B cell (primary cell): ENCODE measurements around the gene DYNC1I1. TPM values are rescaled to one million over a fixed set of nuclear protein-coding genes. Genes with fewer than 3 reads are reported as not detected.

ENCODE experiments used
- ATAC-seq: fragments of 200-7000 bp; cut with Tn5 transposase; one replicate; pipeline ENCODE4 v1.10.0; 2021; ENCODE audit warnings: low read depth, mild to moderate bottlenecking, moderate number of reproducible peaks, moderate library complexity
- CTCF ChIA-PET: fragments of 350-600 bp; sonication (Branson Sonifier 250); formaldehyde crosslinking; loops from one replicate; lab custom pipeline; 2021; ENCODE audit warnings: antibody characterized with exemption, inconsistent platforms; lab: Charles Lee
- POLR2A ChIA-PET: fragments of 350-600 bp; sonication (Branson Sonifier 250); formaldehyde crosslinking; loops from one replicate; lab custom pipeline; 2021; ENCODE audit warnings: antibody characterized with exemption; lab: Charles Lee
- DNase-seq: peaks from one replicate; pipeline ENCODE4 v3.0.0; 2013
- H2AFZ ChIP-seq: 2 replicates; pipeline ENCODE4 v1.6.1; 2012; ENCODE audit warnings: mild to moderate bottlenecking, low read depth, low read length; ENCODE audit not compliant: insufficient read depth, poor library complexity, severe bottlenecking
- H3K27ac ChIP-seq, 2 donors: 1 replicate in 1 of 2; 2 replicates in 1 of 2; pipeline ENCODE4 v1.5.1; 2012 to 2013; ENCODE audit warnings: low read length in 2 of 2, mild to moderate bottlenecking in 2 of 2, moderate library complexity in 1 of 2
- H3K27me3 ChIP-seq, 4 experiments: fragments of 200-600 bp in 1 of 4; sonication (generic) in 1 of 4; replicated peaks in 1 of 4; 1 replicate in 2 of 4; 2 replicates in 2 of 4; pipeline versions ENCODE4 v1.6.1 to v1.7.0; 2013 to 2016; ENCODE audit warnings: low read length in 3 of 4, mild to moderate bottlenecking in 2 of 4, mixed read lengths in 1 of 4, moderate library complexity in 1 of 4; ENCODE audit not compliant: insufficient read depth in 4 of 4, control insufficient read depth in 3 of 4; ENCODE audit errors: control extremely low read depth in 1 of 4
- H3K36me3 ChIP-seq, 2 experiments: replicated peaks in 1 of 2; 1 replicate in 1 of 2; 2 replicates in 1 of 2; pipeline versions ENCODE4 v1.6.1 to v1.7.1; 2013; ENCODE audit warnings: low read length in 1 of 2; ENCODE audit not compliant: insufficient read depth in 2 of 2, control insufficient read depth in 1 of 2; ENCODE audit errors: control extremely low read depth in 1 of 2, extremely low read depth in 1 of 2
- H3K4me1 ChIP-seq, 2 donors: fragments of 200-600 bp in 1 of 2; sonication (generic) in 1 of 2; 1 replicate in 1 of 2; 2 replicates in 1 of 2; pipeline versions ENCODE4 v1.5.1 to v1.6.1; 2013 to 2017; ENCODE audit warnings: low read length in 2 of 2; ENCODE audit not compliant: control insufficient read depth in 2 of 2, insufficient read depth in 2 of 2
- H3K4me2 ChIP-seq: replicated peaks from 2 replicates; pipeline ENCODE3; 2012; ENCODE audit warnings: mild to moderate bottlenecking, low read depth, low read length; ENCODE audit not compliant: poor library complexity, severe bottlenecking
- H3K4me3 ChIP-seq, 5 experiments: fragments of 200-600 bp in 1 of 5; sonication (generic) in 1 of 5; 1 replicate in 3 of 5; 2 replicates in 2 of 5; pipeline versions ENCODE4 v1.5.1 to v1.7.0; 2011 to 2016; ENCODE audit warnings: low read length in 4 of 5, mild to moderate bottlenecking in 4 of 5, low read depth in 2 of 5, control low read depth in 1 of 5, moderate library complexity in 1 of 5; ENCODE audit not compliant: insufficient read depth in 1 of 5; ENCODE audit errors: control extremely low read depth in 1 of 5, extremely low read depth in 1 of 5
- H3K79me2 ChIP-seq: fragments of 200-600 bp; sonication (generic); one replicate; pipeline ENCODE4 v1.6.0; 2016; ENCODE audit warnings: low read length; ENCODE audit not compliant: control insufficient read depth, insufficient read depth
- H3K9ac ChIP-seq: fragments of 200-600 bp; sonication (generic); 2 replicates; pipeline ENCODE4 v1.6.1; 2017; ENCODE audit warnings: mild to moderate bottlenecking, low read length, moderate library complexity
- H3K9me3 ChIP-seq, 3 donors: one replicate each; pipeline versions ENCODE4 v1.6.1 to v1.7.1; 2013; ENCODE audit warnings: low read length in 2 of 3; ENCODE audit not compliant: control insufficient read depth in 2 of 3, insufficient read depth in 1 of 3; ENCODE audit errors: control extremely low read depth in 1 of 3
- H4K20me1 ChIP-seq: 2 replicates; pipeline ENCODE4 v1.6.0; 2012; ENCODE audit warnings: mild to moderate bottlenecking, low read length; ENCODE audit not compliant: insufficient read depth, control insufficient read depth, poor library complexity, severe bottlenecking
- H3K27ac Mint-ChIP-seq: one replicate; pipeline ENCODE4 v1.8.0; 2021; ENCODE audit warnings: mixed read lengths
- H3K27me3 Mint-ChIP-seq: one replicate; pipeline ENCODE4 v1.8.0; 2021; ENCODE audit warnings: mixed read lengths
- H3K4me1 Mint-ChIP-seq: one replicate; pipeline ENCODE4 v1.8.0; 2021; ENCODE audit warnings: mixed read lengths
- H3K4me3 Mint-ChIP-seq: one replicate; pipeline ENCODE4 v1.8.0; 2021; ENCODE audit warnings: mixed read lengths
- H3K9me3 Mint-ChIP-seq: one replicate; pipeline ENCODE4 v1.8.0; 2022; ENCODE audit warnings: mixed read lengths; ENCODE audit not compliant: insufficient read depth
- EZH2 ChIP-seq: IDR thresholded peaks from 2 replicates; pipeline ENCODE4 v1.6.1; 2012; ENCODE audit warnings: borderline replicate concordance, low read depth, mild to moderate bottlenecking, moderate library complexity, low read length; ENCODE audit not compliant: insufficient read depth, poor library complexity, severe bottlenecking
- WGBS: methylation state at CpG from one replicate; pipeline ENCODE4 v1.1.5; 2013; ENCODE audit warnings: missing lambda C conversion rate; ENCODE audit not compliant: insufficient coverage; 5-methylcytosine and 5-hydroxymethylcytosine counted together
- intact Hi-C: fragments of 100-400 bp; cut with micrococcal nuclease; formaldehyde crosslinking; loops from one replicate; pipeline ENCODE4 v1.10.0; 2022
- polyA plus RNA-seq: library from polyadenylated mRNA; depleted of rRNA; stranded (reverse); fragments of >200 nt; gene quantifications from 2 replicates; pipeline ENCODE4 v1.2.3, GENCODE V29; 2012
- total RNA-seq, 2 donors: library from RNA; stranded (reverse); fragments of 120-200 nt in 1 of 2; gene quantifications; 1 replicate in 1 of 2; 2 replicates in 1 of 2; pipeline versions ENCODE4 v1.2.3 to v1.2.4, GENCODE V29; 2013 to 2022
- TF ChIP-seq, protein P1 (sequence below): fragments of 200-600 bp; IDR thresholded peaks from one replicate; pipeline ENCODE4 v1.8.0; 2022; ENCODE audit warnings: antibody characterized with exemption, mild to moderate bottlenecking

DYNC1I1 gene
- total and polyA plus RNA-seq, 2 donors (not counting 1 experiment from before 2014, with no cell fraction given) = not detected

DNA sequence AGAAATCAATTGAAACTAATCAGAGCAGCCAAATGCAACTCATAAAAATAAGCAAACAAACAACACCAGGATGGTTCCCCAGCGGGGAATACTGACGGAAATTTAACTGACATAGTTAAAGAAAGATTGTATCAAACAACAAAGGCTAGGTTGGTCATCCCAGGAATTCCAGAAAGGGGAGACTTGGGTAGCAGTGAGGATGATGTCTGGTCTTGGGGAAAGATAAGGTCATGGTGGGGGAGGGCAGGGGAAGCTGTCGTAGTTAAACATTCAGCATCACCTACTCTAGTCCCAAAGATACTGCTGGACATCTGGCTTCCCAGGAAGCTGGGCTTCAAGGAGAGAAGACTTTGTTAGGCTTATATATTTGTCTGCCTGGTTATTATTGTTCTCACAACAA lies 50.4 kb downstream of the DYNC1I1 start:
- H3K4me3 Mint-ChIP-seq = no peak overlapping the region
- H3K79me2 ChIP-seq = no peaks in the 10 kb centered on the region
- no CpG with 5 or more reads among the region's 3 CpGs for WGBS
- intact Hi-C loops = no loop called here
- DNase-seq (no peak), ATAC-seq (no peak)
- no peaks in the 10 kb centered on the region for H3K9me3 ChIP-seq
- no peak overlapping the region for H3K4me3 ChIP-seq
- no peaks in the 10 kb centered on the region for H3K27me3 ChIP-seq
- H3K9me3 Mint-ChIP-seq = no peaks in the 10 kb centered on the region
- CTCF ChIA-PET = no interaction called here
- H2AFZ ChIP-seq = no peak overlapping the region
- TF ChIP-seq, protein P1, sequence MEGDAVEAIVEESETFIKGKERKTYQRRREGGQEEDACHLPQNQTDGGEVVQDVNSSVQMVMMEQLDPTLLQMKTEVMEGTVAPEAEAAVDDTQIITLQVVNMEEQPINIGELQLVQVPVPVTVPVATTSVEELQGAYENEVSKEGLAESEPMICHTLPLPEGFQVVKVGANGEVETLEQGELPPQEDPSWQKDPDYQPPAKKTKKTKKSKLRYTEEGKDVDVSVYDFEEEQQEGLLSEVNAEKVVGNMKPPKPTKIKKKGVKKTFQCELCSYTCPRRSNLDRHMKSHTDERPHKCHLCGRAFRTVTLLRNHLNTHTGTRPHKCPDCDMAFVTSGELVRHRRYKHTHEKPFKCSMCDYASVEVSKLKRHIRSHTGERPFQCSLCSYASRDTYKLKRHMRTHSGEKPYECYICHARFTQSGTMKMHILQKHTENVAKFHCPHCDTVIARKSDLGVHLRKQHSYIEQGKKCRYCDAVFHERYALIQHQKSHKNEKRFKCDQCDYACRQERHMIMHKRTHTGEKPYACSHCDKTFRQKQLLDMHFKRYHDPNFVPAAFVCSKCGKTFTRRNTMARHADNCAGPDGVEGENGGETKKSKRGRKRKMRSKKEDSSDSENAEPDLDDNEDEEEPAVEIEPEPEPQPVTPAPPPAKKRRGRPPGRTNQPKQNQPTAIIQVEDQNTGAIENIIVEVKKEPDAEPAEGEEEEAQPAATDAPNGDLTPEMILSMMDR = no peak
- no peak for TF ChIP-seq EZH2
- no peak overlapping the region for H3K4me2 ChIP-seq
- no peak overlapping the region for H3K9ac ChIP-seq
- H3K27me3 Mint-ChIP-seq = no peaks in the 10 kb centered on the region
- H3K36me3 ChIP-seq = no peaks in the 10 kb centered on the region
- H4K20me1 ChIP-seq = no peaks in the 10 kb centered on the region
- no peak overlapping the region for H3K27ac Mint-ChIP-seq
- H3K27ac ChIP-seq = no peak overlapping the region
- no peaks in the 10 kb centered on the region for H3K4me1 ChIP-seq
- POLR2A ChIA-PET = no interaction called here
- no peaks in the 10 kb centered on the region for H3K4me1 Mint-ChIP-seq

GRCh38 chr7:95824616-95825015 lies 52.3 kb downstream of the DYNC1I1 start:
- no peaks in the 10 kb centered on the region for H3K27me3 ChIP-seq
- H3K4me3 ChIP-seq = no peak overlapping the region
- H3K4me2 ChIP-seq = no peak overlapping the region
- no peaks in the 10 kb centered on the region for H3K9me3 ChIP-seq
- no peaks in the 10 kb centered on the region for H3K4me1 ChIP-seq
- no peaks in the 10 kb centered on the region for H3K4me1 Mint-ChIP-seq
- H3K27me3 Mint-ChIP-seq = no peaks in the 10 kb centered on the region
- POLR2A ChIA-PET = no interaction called here
- no peaks in the 10 kb centered on the region for H3K9me3 Mint-ChIP-seq
- WGBS = 92% methylated on average over 3 of the region's 5 CpGs
- ATAC-seq (no peak), DNase-seq (no peak)
- TF ChIP-seq, protein P1 = no peak
- TF ChIP-seq EZH2 = no peak
- CTCF ChIA-PET = no interaction called here
- H3K27ac ChIP-seq = no peak overlapping the region
- H3K27ac Mint-ChIP-seq = no peak overlapping the region
- no peak overlapping the region for H3K4me3 Mint-ChIP-seq
- H3K36me3 ChIP-seq = no peaks in the 10 kb centered on the region
- no peak overlapping the region for H3K9ac ChIP-seq
- intact Hi-C loops = no loop called here
- no peak overlapping the region for H2AFZ ChIP-seq
- H3K79me2 ChIP-seq = no peaks in the 10 kb centered on the region
- H4K20me1 ChIP-seq = no peaks in the 10 kb centered on the region
